ENCODE measurements around the gene PRKN. TPM values are rescaled to one million over a fixed set of nuclear protein-coding genes. Genes with fewer than 3 reads are reported as not detected.

Gene PRKN
- total and polyA plus RNA-seq, 2 donors (not counting 3 experiments of a cell fraction or from before 2014, with no cell fraction given): 0.06 TPM; not detected in 1

- BruUV-seq (replicated peaks): no TSS peak
- no peaks in the 10 kb centered on the region for H3K27me3 ChIP-seq (ENCODE audit: control insufficient read depth in 2 of 2, insufficient read depth in 2 of 2, low read length in 2 of 2)
- TF ChIP-seq FOS (IDR thresholded peaks at IDR 0.05; ENCODE audit: borderline replicate concordance, insufficient read depth, low read length): no peak
- TF ChIP-seq JUN (IDR thresholded peaks at IDR 0.05; ENCODE audit: borderline replicate concordance, insufficient read depth, insufficient read length, low read depth): no peak
- TF ChIP-seq GATA2 (IDR thresholded peaks at IDR 0.05; ENCODE audit: insufficient read depth, insufficient read length, low read depth, low read length): no peak
- no peak for TF ChIP-seq CTCF (IDR thresholded peaks at IDR 0.05; ENCODE audit: extremely low read depth in 1 of 2, insufficient read depth in 1 of 2, low read depth in 1 of 2, low read length in 2 of 2)
- TF ChIP-seq MAX (IDR thresholded peaks at IDR 0.05; ENCODE audit: insufficient read depth, insufficient read length): no peak
- TF ChIP-seq POLR2AphosphoS5 (IDR thresholded peaks at IDR 0.05; ENCODE audit: insufficient read depth, low read depth, low read length): no peak
- no peak overlapping the region for H2AFZ ChIP-seq (ENCODE audit: low read depth, low read length)
- no peak overlapping the region for H3K4me3 ChIP-seq (replicated peaks in 1 of 3; ENCODE audit: insufficient read depth in 1 of 3, low read depth in 1 of 3, low read length in 3 of 3)
- no peak overlapping the region for H3K4me2 ChIP-seq (ENCODE audit: insufficient read depth, low read length)
- no peaks in the 10 kb centered on the region for H3K9me3 ChIP-seq (replicated peaks; ENCODE audit: control insufficient read depth, insufficient read depth, low read length)
- FAIRE-seq (no peak), DNase-seq (ENCODE audit: low read depth, low spot score) (no peak)
- no peak overlapping the region for H3K9ac ChIP-seq (replicated peaks; ENCODE audit: extremely low read depth, insufficient read depth, low read length)
- H3K36me3 ChIP-seq (ENCODE audit: control insufficient read depth in 2 of 2, extremely low read depth in 1 of 2, insufficient read depth in 2 of 2, low read length in 2 of 2): no peaks in the 10 kb centered on the region
- no peaks in the 10 kb centered on the region for H3K79me2 ChIP-seq (ENCODE audit: control insufficient read depth, insufficient read depth, low read length)
- no peaks in the 10 kb centered on the region for H3K4me1 ChIP-seq (ENCODE audit: control insufficient read depth, extremely low read depth, insufficient read depth, low read length)
- H4K20me1 ChIP-seq (replicated peaks; ENCODE audit: control insufficient read depth, extremely low read depth, insufficient read depth, low read length): no peaks in the 10 kb centered on the region
- POLR2A ChIA-PET: no interaction called here
- dilution Hi-C loops (cut with MboI; ENCODE audit: extremely low pct_ligation_motif_present, low sequenced_read_pairs): no loop called here
- H3K9me1 ChIP-seq (replicated peaks; ENCODE audit: control insufficient read depth, extremely low read depth, insufficient read depth, low read length): no peaks in the 10 kb centered on the region
- CTCF ChIA-PET: no interaction called here
- intact Hi-C loops (cut with micrococcal nuclease): loop anchor here (1.0 to 10.0 kb wide), 2 partner anchors 349 to 981 kb away; partner anchors contain the start of genes PACRG and PRKN
- H3K27ac ChIP-seq (ENCODE audit: insufficient read depth, low read depth, low read length): no peak overlapping the region
Measured at GRCh38 chr6:161743509-161744178, 983.9 kb downstream of the PRKN start.

Measured in endothelial cell of umbilical vein (primary cell).